ENCODE data around the gene GRIK5. TPM values are rescaled to one million over a fixed set of nuclear protein-coding genes. Genes with fewer than 3 reads are reported as not detected.
"Not testable (repeated sequence)": the region's sequence is repeated elsewhere in the genome, so short reads cannot be mapped to it uniquely, and the experiment has no call there.

GRIK5 gene
- total RNA-seq, 1 donor from 2014 or later = 5.7 TPM

DNA sequence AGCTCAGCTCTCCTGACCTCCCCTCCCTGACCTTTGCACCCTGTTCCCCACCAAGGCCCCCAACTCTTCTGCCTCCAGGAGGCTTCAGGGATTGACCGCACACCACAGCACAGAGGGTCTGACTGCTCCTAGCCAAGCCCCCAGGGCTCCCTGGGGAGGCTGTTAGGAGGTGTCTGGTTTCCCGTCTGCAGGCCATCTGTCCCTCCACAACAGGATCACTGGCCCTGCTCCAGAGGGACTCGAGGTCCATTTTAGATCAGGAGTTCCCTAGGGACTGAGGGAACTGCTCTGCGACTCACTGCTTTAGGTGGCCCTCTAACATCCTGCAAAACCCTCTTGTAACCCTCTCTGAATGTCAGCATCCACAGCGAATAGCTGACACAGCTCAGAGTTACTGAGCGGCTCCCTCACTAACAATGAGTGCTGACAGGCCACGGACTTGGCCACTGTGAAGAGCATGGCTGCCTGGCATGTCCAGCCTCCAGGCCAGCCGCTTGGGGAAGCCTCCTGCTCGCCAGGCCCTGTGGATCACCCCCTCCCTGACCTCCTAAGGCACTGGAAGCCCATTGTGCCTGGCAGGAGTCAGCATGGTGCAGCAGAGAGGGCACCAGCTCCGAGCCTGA, 17.7 kb downstream of the GRIK5 start:
- no peak for DNase-seq (ENCODE audit: low read depth, low spot score)

DNA sequence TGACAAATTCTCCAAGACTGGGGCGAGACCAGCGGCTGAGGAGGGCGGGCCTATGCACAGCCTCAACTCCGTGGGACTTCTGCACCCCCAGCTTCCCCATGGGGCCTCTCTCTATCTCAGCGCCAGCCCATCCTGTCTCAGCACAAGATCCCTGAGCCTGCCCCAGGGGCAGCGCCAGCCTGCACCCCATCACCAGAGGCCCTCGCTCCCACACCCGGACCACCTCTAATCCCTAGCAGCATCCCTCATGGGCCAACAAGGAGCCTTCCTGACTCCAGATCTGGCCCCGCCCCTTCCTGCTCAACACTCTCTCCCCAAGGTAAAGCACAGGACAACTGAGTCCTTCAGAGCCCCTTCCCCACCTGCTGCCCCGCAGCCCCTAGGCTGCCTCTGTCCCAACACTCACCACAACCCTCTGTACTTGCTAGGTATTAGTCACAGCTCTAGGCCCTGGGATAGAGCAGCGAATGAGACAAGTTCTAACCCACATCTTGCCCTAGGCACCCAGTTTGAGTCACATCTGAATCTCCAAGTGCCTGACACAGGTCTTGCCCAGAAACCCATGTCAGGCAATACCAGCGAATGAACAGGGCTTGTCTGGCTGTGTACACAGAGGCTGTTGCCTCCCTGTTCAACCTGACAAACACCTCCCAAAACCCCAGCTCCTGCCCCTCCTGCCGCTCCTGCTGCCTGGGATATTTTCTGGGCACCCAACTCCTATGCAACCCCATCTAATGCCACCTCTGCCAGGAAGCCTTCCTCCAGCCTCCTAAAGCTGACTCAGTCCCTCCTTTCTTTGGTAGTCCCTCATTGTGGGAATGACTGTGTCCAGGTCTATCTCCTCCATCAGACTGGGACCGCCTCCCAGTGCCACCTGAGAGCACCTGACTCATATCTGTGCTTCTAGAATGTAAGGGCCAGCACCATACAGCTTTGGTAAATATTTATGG, 18.6 kb downstream of the GRIK5 start:
- DNase-seq (ENCODE audit: low read depth, low spot score) = no peak

DNA sequence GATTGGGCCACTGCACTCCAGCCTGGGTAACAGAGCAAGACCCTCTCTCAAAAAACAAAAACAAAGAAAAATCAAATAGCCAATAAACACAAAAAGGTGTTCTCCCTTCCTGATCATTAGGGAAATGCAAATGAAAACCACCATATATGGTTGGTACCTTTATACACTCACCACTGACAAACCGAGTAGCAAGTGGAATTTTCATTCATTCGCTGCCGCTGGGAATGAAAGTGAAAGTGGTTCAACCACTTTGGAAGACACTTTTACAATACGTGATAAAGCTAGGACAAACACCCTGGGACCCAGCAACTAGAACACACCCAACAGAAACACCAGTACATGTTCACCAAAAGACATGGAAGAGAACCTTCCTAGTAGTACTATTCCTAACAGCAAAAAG, 21.0 kb downstream of the GRIK5 start:
- no peak for DNase-seq (ENCODE audit: low read depth, low spot score)

DNA sequence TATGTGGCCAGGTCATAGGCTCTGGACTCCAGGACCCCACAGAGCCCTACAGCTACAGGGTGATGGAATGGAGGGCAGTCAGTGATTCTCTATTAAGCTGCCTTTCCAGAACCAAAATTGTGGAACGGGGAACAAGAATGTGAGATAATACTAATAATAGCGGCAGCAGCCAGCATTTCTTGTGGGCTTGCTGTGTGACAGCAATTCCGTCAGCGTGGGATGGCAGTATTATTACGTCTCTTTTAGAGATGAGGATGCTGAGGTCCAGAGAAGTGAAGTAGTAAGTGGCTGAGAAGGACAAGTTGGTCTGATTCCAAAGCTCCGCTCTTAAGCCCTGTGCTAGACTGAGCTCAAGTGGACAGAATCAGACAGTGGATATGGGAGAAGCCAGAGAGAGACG, 24.4 kb downstream of the GRIK5 start:
- DNase-seq (ENCODE audit: low read depth, low spot score) = no peak

DNA sequence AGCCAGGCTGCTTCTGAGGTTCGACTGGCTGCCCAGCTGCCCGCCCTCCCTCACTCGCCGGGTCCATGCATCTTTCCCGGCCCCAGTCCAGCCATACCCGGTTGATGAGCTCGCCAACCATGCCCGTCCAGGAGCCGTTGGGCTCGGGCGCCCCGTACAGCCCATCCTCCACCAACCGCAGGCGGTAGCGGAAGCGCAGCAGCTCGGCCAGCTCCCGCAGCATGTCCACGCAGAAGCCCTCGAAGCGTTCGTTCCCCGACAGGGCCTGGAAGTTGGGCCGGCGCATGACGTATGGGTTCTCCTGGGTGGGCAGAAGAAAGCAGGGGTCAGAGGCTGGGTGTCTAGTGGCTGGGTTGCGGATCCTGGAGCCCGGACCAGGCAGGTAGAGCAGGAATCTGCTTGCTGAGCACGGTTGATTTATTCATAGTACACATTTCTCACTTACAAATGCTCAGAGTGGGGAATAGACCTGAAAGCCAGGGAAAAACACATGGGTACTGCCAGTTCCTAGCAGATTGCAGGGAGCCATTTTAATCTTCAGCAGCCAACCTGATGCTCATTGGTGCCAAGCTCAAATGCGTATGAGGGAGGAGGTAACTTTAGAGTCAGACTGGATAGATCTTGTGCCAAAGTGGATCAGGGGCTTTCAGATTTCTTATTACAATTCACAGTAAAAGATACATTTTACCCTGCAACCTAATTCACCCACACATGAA, 27.4 kb downstream of the GRIK5 start:
- DNase-seq (ENCODE audit: low read depth, low spot score) = no peak

DNA sequence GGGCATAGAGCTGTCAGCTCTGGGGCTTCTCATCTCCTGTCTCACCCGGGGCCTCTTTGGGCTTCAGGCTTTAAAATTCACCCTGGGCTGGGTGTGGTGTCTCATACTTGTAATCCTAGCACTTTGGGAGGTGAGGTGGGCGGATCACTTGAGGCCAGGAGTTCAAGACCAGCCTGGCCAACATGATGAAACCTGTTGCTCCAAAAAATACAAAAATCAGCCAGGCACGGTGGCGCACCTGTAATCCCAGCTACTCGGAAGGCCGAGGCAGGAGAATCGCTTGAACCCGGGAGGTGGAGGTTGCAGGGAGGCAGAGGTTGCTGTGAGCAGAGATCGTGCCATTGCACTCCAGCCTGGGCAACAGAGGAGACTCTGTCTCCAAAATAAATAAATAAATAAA, 29.5 kb downstream of the GRIK5 start:
- not testable (repeated sequence) for DNase-seq (ENCODE audit: low read depth, low spot score)

DNA sequence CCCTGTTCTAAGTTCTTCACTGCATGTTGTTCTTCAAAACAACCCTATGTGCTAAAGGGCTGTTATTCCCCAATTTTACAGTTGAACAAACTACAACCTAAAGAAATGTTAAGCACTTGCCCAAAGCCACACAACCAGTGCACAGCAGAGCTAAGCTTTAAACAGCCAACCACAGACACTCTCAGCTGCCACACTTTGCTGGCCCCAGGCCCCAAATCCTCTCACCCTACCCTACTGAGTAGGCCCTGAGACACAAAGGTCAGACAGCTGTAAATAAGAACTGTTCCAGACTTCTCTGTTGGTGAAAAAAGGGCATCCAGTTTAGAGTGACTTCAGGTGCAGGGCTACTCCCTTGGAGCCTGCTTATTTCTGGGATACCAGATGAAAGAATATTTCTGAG, 30.0 kb downstream of the GRIK5 start:
- DNase-seq (ENCODE audit: low read depth, low spot score) = no peak

DNA sequence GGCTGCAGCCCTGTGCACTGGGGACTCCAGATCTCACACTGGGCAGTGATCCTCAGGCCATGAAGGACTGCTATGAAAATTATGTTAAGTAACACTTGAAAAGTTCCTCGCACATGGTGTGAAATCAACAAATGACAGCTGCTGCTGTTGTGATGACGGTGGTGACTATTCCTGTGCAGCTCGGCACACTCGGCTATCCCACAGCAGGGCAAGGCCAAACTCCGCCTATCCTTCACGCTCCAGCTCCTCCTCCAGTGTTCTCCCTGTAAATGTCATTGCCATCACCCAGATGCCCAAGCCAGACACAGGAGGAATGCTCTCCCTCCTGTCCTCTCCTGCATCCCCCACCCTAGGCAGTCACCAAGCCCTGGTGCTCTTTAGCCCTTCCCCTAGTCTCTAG, 31.3 kb downstream of the GRIK5 start:
- DNase-seq (ENCODE audit: low read depth, low spot score) = no peak

DNA sequence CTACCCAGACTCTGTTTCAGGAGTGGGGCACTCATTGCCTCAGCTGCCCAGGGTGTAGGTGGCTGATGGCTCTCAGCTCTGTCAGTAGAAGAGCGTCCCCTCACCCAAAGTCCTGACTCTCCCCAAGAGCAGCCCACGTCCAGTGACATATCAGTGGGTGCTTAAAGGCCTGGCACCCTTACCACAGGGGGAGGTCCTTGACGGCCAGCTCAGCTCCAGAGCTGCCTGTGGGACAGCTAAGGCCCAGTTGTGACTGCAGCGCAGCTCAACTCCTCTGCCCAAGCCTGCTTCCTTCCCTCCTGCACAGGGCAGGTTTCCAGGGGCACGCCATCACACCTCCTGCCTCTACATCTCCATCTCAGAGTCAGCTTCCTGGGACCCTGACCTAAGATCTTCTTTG, 32.4 kb downstream of the GRIK5 start:
- no peak for DNase-seq (ENCODE audit: low read depth, low spot score)

DNA sequence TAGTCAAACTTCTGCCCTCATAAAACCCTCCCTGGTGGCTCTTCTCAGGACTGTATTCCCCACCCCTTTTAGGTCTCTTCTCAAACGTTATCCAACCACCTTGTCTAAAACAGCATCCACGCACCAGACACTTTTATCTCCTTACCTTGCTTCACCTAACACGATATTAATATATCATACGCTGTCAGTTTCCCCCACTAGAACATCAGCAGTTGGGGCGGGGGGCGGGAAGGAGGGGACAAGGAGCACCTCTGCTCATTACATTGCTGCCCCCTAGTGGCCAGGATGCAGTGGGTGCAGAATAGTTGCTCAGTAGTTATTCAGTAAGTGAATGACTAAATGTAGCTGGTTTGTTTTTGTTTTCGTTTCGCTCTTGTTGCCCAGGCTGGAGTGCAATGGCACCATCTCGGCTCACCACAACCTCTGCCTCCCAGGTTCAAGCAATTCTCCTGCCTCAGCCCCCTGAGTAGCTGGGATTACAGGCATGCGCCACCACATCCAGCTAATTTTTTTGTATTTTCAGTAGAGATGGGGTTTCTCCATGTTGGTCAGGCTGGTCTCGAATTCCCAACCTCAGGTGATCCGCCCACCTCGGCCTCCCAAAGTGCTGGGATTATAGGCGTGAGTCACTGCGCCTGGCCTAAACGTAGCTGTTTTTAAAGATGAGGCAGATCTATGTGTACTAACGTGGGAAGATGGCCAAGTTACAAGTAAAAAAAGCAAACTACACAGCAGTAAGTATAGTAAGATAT, 35.2 kb downstream of the GRIK5 start:
- peak; percentile 32 for DNase-seq (ENCODE audit: low read depth, low spot score)

DNA sequence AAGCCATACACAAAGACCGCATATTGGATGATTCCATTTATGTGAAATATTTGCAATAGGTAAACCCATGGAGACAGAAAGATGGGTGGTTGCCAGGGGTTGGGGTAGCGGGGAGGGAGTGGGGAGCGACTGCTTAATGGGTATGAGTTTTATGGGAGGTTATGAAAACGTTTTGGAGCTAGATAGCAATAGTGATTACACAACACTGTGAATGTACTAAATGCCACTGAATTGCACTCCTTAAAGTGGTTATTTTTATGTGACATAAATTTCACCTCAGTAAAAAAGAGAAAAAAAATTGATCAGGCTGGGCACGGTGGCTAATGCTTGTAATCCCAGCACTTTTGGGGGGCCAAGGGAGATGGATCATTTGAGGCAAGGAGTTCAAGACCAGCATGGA, 36.6 kb downstream of the GRIK5 start:
- DNase-seq (ENCODE audit: low read depth, low spot score) = no peak

DNA sequence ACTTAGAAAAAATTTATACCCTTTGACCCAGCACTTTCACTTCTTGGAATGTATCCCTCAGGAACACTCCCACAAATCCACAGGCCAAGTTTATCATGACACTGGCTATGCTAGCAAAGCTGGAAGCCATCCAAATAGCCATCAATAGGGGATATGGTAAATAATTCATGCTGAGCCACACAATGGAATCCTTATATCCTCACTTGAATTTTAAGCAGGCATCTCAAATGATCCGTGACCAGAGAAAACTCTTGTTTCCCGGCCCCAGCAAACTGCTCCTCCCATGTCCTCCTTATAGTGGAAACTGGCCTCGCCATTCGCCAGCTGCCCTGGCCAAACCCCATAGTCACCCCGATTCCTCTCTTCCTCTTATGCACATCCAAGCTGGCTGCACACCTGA, 37.6 kb downstream of the GRIK5 start:
- DNase-seq (ENCODE audit: low read depth, low spot score) = no peak

DNA sequence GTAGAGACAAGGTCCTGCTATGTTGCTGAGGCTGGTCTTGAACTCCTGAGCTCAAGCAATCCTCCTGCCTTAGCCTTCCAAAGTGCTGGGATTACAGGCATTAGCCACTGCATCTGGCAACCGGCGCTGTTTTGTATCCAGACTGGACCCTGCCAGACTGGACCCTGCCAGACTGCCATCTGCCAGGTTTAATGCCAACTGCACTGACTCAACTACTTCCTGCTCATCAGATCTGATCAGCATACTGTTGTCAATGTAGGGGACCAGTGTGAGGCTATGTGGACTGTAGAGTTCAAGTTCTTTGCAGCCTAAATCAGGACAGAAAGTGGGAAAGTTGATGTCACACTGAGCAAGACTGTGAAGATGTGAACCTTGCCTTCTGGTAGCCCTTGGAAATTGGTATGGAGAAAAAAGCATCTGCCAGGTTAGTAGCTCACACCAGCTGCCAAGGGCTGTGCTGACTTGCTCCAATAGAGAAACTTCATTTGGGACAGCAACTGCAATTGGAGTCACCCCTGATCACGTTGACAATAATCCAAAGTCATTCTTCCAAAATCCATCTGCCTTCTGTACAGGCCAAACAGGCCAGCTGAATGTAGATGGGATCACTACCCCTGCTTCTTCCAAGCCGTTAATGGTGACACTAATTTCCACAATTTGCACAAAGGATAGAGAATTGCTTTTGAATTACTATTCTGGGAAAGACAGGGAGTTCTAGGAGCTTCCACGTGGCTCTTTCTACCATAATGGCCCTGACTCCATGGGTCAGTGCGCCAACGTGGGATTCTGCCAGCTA, 39.2 kb downstream of the GRIK5 start:
- DNase-seq (ENCODE audit: low read depth, low spot score) = no peak

DNA sequence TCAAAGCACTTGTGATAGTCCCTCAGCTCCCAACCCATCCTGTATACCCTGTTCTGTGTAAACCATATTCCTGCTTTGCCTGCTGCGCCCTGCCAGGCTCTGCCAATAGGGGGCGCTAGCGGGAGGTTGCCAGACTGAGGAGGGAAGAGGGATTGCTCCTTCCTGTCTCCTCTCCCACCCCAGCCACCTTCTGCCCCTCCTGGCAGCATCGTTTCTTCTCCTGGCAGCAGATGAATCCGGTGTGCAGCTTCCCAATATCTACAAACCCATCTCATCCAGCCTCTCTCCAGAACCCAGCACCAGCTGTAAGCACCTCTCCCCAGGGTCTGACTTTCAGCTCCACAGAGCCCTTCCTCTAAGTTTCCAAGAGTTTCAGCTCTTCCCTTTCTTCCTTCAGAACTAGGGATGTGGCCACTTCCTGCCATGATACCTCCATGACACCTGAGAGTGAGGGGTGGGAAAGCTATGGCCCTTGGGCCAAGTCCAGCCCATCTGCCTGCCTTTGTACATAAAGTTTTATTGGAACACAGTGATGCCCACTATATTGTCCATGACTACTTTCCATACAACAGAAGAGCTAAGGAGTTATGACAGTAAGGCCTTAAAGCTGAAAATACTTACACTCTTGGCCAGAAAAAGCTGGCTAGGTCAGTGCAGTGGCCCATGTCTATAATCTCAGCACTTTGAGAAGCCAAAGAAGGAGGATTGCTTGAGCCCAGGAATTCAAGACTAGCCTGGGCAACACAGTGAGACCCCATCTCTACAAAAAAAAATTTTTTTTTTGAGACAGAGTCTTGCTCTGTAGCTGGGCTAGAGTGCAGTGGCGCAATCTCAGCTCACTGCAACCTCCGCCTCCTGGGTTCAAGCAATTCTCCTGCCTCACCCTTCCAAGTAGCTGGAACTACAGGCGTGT, 41.4 kb downstream of the GRIK5 start:
- no peak for DNase-seq (ENCODE audit: low read depth, low spot score)

DNA sequence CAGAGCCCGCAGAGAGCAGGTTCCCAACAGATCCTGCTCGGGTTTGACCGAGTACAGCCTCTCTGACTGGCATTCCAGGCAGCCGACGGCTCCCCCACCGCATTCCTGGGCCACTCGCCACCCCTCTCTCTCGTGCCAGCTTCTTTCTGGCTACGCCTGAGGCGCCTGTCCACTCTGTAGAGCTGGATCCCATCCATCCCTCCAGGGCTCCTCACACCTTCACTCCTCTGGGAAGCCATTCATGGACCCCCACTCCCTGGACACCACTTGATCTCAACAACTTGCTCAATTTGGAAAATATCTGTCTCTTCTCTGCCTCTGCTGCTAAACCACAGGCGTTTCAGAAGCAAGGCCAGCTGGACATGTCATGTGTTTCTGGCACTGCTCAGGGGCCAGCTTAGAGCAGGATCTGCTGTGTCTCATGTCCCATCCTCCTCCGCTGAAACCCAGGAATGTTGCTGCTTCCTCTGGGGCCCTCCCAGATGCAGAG, 45.3 kb downstream of the GRIK5 start:
- no peak for DNase-seq (ENCODE audit: low read depth, low spot score)

DNA sequence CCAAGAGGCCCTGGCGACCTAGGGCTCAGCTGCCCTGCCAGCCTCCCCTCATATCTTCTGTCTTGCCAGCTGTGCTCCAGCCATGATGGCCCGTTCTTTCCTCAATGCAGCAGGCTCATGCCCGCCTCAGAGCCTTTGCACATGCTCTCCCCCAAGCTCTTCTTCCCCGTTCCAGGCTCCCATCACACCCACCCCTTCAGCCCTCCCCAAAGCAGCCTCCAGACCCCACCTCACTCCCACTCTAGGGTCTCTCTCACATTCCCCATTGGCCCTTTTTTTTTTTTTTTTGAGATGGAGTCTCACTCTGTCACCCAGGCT, 46.1 kb downstream of the GRIK5 start:
- no peak for DNase-seq (ENCODE audit: low read depth, low spot score)

DNA sequence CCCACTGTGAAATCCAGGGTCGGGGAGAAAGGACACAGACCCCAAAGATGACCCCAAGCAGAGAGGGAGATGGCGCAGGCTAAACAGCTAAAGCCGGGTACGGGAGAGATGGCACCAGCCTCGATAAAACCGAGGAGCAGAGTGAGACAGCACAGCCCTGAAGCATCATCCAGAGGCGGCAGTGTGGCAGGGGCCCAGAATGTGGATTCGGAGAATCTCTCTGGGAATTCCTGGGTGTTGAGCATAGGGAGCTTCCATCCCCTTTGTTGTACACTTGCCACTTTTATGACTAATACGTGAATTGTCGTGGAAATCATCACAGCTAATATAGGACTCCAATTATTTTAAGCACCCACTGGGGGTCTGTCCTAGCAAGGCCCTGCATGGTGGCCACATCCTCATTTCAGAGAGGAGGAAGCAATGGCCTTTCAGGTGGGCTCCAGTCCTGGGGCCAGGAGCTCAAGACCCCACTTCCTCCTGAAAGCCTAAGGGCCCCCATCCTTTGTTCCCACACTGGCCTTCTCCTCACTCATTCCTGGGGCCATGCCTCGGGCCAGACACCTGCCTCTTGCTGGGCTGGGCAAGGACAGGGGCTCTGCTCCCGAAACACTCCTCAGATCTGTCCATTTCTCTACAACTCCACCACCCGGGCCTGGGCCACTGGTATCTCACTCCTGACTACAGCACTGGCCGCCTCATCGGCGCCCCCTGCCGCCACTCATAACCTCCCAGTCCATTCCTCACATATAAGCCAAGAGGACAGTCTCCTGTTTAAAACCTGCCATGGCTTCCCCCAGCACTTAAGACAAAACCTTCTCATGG, 46.7 kb downstream of the GRIK5 start:
- no peak for DNase-seq (ENCODE audit: low read depth, low spot score)

DNA sequence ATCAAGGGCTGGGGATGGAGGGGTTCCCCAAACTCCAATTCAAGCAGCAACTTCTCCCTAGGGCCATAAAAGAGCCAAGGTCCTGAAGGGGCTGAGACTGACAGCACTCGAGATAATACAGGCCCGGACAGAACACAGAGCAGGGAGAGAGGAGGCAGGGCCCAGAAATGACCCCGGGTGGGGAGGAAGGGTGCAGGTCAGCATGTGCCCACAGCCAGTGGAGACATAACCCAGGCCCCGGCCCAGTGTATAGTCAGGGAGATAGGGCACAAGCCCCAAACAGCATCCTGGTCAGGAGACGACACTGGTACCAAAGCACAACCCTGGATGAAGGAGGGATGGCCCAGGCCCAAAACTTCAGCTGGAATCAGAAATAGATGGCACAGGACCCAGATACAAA, 47.4 kb downstream of the GRIK5 start:
- no peak for DNase-seq (ENCODE audit: low read depth, low spot score)

DNA sequence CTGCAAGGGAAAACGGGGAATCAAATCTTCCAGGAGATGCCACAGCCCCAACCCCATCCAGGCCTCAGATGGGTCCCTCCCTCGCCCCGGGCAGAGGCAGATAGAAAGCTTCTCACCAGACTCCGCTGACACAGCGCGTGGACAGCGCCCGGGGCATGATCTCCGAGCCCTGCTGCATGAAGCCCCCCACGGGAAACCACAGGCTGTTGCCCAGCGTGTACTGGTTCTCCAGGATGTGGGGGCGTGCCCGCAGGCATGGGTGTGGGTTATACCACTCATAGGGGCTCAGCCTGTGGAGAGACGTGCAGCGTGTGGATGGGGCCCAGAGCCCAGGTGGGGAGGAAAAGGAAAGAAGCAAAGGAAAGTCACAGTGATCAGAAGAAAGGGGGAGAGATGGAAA, 48.8 kb downstream of the GRIK5 start:
- DNase-seq (ENCODE audit: low read depth, low spot score) = no peak

Measured in pulmonary artery endothelial cell (primary cell).